ENCODE results near the gene AVPI1. TPM values are rescaled to one million over a fixed set of nuclear protein-coding genes. Genes with fewer than 3 reads are reported as not detected.
"Not testable (repeated sequence)": the region's sequence is repeated elsewhere in the genome, so short reads cannot be mapped to it uniquely, and the experiment has no call there.

AVPI1 gene
- polyA plus RNA-seq, 3 donors: 3.7 to 8.6 (median 4.3) TPM

GRCh38 chr10:97651773-97652172 is 35.3 kb downstream of the AVPI1 start:
- DNase-seq (ENCODE audit: extremely low read depth in 1 of 11, low read depth in 9 of 11, low spot score in 4 of 11): no peak

DNA sequence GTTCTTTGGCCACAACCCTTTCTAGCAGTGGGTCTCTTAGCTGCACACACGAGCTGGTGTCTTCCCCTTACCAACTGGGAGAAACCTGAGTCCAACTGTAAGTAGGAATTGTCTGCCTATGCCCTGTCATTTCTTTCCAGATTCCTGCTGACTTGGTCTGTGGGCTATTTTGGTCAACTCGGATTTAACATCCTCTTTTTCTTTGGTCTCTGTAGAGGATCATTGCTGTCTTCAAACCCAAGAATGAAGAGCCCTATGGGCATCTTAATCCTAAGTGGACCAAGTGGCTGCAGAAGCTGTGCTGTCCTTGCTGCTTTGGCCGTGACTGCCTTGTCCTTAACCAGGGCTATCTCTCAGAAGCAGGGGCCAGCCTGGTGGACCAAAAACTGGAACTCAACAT is 36.3 kb downstream of the AVPI1 start:
- no peak for DNase-seq (ENCODE audit: extremely low read depth in 1 of 11, low read depth in 9 of 11, low spot score in 4 of 11)

DNA sequence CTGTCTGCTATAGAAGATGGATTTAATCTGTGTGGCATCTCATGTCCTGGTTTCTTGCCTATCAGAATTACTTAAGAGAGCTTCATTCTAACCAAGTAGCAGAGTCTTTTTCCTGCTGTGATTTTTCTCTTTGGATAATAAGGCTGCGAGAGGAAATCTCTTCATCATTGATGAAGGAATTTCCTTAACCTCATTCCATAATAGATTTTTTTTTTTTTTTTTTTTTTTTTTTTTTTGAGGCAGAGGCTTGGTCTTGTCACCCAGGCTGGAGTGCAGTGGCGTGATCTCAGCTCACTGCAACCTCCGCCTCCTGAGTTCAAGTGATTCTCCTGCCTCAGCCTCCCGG is 37.7 kb downstream of the AVPI1 start:
- not testable (repeated sequence) for DNase-seq (ENCODE audit: extremely low read depth in 1 of 11, low read depth in 9 of 11, low spot score in 4 of 11)

GRCh38 chr10:97648562-97649404 is 38.3 kb downstream of the AVPI1 start:
- DNase-seq (ENCODE audit: extremely low read depth in 1 of 11, low read depth in 9 of 11, low spot score in 4 of 11): no peak

GRCh38 chr10:97647556-97647955 is 39.5 kb downstream of the AVPI1 start:
- no peak for DNase-seq (ENCODE audit: extremely low read depth in 1 of 11, low read depth in 9 of 11, low spot score in 4 of 11)

GRCh38 chr10:97644936-97645335 is 42.1 kb downstream of the AVPI1 start:
- no peak for DNase-seq (ENCODE audit: extremely low read depth in 1 of 11, low read depth in 9 of 11, low spot score in 4 of 11)

- no peak for DNase-seq (ENCODE audit: extremely low read depth in 1 of 11, low read depth in 9 of 11, low spot score in 4 of 11)
Measured at GRCh38 chr10:97643441-97643985, 43.5 kb downstream of the AVPI1 start.

DNA sequence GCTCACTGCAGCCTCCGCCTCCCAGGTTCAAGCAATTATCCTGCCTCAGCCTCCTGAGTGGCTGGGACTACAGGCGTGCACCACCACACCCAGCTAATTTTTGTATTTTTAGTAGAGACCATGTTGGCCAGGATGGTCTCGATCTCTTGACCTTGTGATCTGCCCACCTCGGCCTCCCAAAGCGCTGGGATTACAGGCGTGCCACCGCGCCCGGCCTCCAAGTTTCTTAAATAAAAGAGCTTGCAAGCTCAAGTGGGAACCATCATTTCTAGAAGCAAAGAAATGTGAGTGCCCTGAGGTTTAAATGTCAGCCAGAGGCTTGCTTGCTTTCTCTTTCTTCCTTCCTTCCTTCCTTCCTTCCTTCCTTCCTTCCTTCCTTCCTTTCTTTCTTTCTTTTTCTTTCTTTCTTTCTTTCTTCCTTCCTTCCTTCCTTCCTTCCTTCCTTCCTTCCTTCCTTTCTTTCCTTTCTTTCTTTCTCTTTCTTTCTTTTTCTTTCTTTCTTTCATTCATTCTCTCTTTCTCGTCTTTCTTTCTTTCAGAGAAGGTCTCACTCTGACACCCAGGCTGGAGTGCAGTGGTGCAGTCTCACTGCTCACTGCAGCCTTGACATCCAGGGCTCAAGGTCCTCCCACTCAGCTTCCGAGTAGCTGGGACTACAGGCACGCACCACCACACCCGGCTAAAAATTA is 44.4 kb downstream of the AVPI1 start:
- DNase-seq (ENCODE audit: extremely low read depth in 1 of 11, low read depth in 9 of 11, low spot score in 4 of 11): not testable (repeated sequence)

GRCh38 chr10:97640868-97641811 is 45.9 kb downstream of the AVPI1 start:
- peak in 3 of 11 donors; percentile 11 to 39 (median 34) for DNase-seq (ENCODE audit: extremely low read depth in 1 of 11, low read depth in 9 of 11, low spot score in 4 of 11)

- DNase-seq (ENCODE audit: extremely low read depth in 1 of 11, low read depth in 9 of 11, low spot score in 4 of 11): peak; percentile 96 to 99 (median 99)
Measured at GRCh38 chr10:97640174-97640867, 46.7 kb downstream of the AVPI1 start, which contains the start of gene PI4K2A. Gene PI4K2A, plus strand, starts transcription at chr10:97640671. Its CDS starts 72 bp downstream, at chr10:97640743.

DNA sequence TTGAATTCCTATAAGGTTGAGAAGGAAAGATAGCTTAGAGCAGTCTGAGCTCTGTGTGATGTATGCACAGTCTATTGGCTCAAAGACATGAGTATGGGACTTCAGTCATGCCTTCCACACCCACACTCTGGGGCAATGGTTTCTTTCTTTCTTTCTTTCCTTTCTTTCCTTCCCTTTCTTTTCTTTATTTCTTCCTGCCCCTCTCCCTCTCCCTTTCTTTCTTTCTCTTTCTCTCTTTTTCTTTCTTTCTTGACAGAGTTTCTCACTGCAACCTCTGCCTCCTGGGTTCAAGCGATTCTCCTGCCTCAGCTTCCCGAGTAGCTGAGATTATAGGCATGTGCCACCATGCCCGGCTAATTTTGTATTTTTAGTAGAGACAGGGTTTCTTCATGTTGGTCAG is 48.0 kb downstream of the AVPI1 start:
- DNase-seq (ENCODE audit: extremely low read depth in 1 of 11, low read depth in 9 of 11, low spot score in 4 of 11): not testable (repeated sequence)

- no peak for DNase-seq (ENCODE audit: extremely low read depth in 1 of 11, low read depth in 9 of 11, low spot score in 4 of 11)
Measured at GRCh38 chr10:97635577-97635976, 51.5 kb downstream of the AVPI1 start.

- no peak for DNase-seq (ENCODE audit: extremely low read depth in 1 of 11, low read depth in 9 of 11, low spot score in 4 of 11)
Measured at GRCh38 chr10:97633921-97634320, 53.1 kb downstream of the AVPI1 start.

- DNase-seq (ENCODE audit: extremely low read depth in 1 of 11, low read depth in 9 of 11, low spot score in 4 of 11): peak; percentile 82 to 94 (median 91)
Measured at GRCh38 chr10:97632949-97633884, 53.8 kb downstream of the AVPI1 start, which contains the start of gene MORN4. Gene MORN4, minus strand, starts transcription at chr10:97633500. Its CDS starts 13,847 bp downstream, at chr10:97619653.

DNA sequence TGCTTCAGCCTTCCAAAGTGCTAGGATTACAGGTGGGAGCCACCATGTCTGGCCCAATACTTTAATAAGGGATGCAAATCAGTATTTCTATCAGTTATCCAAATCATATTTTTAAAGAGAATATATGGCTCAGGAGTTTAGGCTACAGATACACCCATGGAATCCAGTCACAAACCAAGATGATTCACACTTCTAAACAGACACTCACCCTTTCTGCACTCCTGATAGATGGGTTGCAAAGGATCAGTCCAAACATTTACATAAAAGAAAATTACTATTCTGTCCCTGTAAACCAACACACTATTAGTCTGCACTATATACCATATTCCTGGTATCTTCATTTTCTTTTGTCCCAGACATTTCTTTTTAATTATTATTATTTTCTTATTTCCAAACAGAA is 55.9 kb downstream of the AVPI1 start:
- no peak for DNase-seq (ENCODE audit: extremely low read depth in 1 of 11, low read depth in 9 of 11, low spot score in 4 of 11)

DNA sequence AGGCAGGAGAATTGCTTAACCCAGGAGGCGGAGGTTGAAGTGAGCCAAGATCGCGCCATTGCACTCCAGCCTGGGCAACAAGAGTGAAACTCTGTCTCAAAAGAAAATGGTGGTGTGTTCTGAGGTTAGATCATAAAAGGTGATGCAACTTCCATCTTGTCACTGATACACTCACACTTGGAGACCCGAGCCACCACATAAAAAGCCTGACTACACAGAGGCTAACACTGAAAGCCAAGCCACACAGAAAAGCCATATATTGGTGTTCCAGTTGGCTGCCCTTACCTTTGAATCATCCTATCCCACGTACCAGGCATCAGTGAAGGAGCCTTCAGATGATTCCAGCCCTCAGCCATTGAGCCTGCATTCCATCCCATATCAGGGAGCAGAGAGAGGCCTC is 57.8 kb downstream of the AVPI1 start:
- DNase-seq (ENCODE audit: extremely low read depth in 1 of 11, low read depth in 9 of 11, low spot score in 4 of 11): no peak

- DNase-seq (ENCODE audit: extremely low read depth in 1 of 11, low read depth in 9 of 11, low spot score in 4 of 11): no peak
Measured at GRCh38 chr10:97628228-97628627, 58.8 kb downstream of the AVPI1 start.
